Suprapubic skin (tissue), 4 donors: Measurements from ENCODE around the gene NR1D2. TPM values are rescaled to one million over a fixed set of nuclear protein-coding genes. Genes with fewer than 3 reads are reported as not detected.

ENCODE experiments used
- DNase-seq, 2 donors: peaks; one replicate each; pipeline ENCODE4 v3.0.0-alpha.2; 2019; ENCODE audit warnings: low spot score in 2 of 2
- H3K27ac ChIP-seq: fragments of 200-600 bp; sonication (generic); one replicate; pipeline ENCODE4 v1.5.1; 2019
- H3K27me3 ChIP-seq: fragments of 200-600 bp; sonication (generic); one replicate; pipeline ENCODE4 v1.5.1; 2019
- H3K36me3 ChIP-seq: fragments of 200-600 bp; sonication (generic); one replicate; pipeline ENCODE4 v1.5.1; 2019
- H3K4me1 ChIP-seq: fragments of 200-600 bp; sonication (generic); one replicate; pipeline ENCODE4 v1.5.1; 2019
- H3K4me3 ChIP-seq: fragments of 200-600 bp; sonication (generic); one replicate; pipeline ENCODE4 v1.5.1; 2019; ENCODE audit warnings: mild to moderate bottlenecking
- H3K9me3 ChIP-seq: fragments of 200-600 bp; sonication (generic); one replicate; pipeline ENCODE4 v1.5.1; 2019
- EP300 ChIP-seq: sonication (generic); formaldehyde crosslinking; IDR thresholded peaks from one replicate; pipeline ENCODE4 v1.6.1; 2017; ENCODE audit warnings: antibody characterized with exemption
- POLR2A ChIP-seq, 2 donors: fragments of 450-650 bp; IDR thresholded peaks; one replicate each; pipeline ENCODE4 v1.6.1; 2017; ENCODE audit warnings: antibody characterized with exemption in 2 of 2, mild to moderate bottlenecking in 2 of 2, moderate library complexity in 2 of 2
- POLR2AphosphoS5 ChIP-seq, 3 donors: sonication (generic); formaldehyde crosslinking; IDR thresholded peaks; one replicate each; pipeline ENCODE4 v1.6.1; 2017; ENCODE audit warnings: antibody characterized with exemption in 3 of 3
- WGBS: methylation state at CpG from one replicate; pipeline ENCODE4 v1.1.5; 2018; 5-methylcytosine and 5-hydroxymethylcytosine counted together
- total RNA-seq, 4 donors: library from RNA; depleted of rRNA; stranded (reverse); fragments of >200 nt; gene quantifications; one replicate each; pipeline ENCODE4 v1.1.0, GENCODE V29; 2016
- TF ChIP-seq, protein P1 (sequence below), 2 donors: fragments of 200-600 bp in 1 of 2; fragments of 450-650 bp in 1 of 2; sonication (generic) in 1 of 2; IDR thresholded peaks; one replicate each; pipeline ENCODE4 v1.5.1; 2016 to 2019; ENCODE audit warnings: antibody characterized with exemption in 2 of 2, mild to moderate bottlenecking in 1 of 2, moderate library complexity in 1 of 2

The NR1D2 gene
- total RNA-seq, 4 donors from 2014 or later, result 24.4 to 44.1 (median 39.1) TPM

DNA sequence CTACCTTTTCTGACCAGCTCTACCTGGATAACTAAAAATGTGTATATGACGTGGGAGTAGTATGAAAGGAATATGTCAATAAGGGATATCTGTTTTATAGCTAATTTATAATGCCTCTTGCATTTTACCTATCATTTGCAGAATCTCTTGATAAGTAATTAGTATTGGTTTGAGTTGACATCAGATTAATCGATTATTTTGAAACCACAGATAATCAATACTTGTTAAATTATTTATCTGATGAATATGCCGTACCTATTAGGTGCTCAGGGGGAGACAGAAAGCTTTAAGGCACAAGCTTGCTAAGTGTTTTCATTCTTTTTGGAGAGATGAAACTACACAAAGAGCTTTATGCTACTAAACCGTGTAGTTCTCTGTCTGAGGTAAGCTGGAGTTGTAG is 24.3 kb downstream of the NR1D2 start:
- 91% methylated on average over 4 of the region's 4 CpGs for WGBS
- H3K4me3 ChIP-seq, result no peak overlapping the region
- TF ChIP-seq POLR2A (IDR thresholded peaks at IDR 0.05), result no peak
- no peaks in the 10 kb centered on the region for H3K9me3 ChIP-seq
- H3K4me1 ChIP-seq, result peaks cover 17% of the 10 kb centered on the region
- peaks cover 74% of the 10 kb centered on the region for H3K36me3 ChIP-seq
- H3K27me3 ChIP-seq, result no peaks in the 10 kb centered on the region
- no peak overlapping the region for H3K27ac ChIP-seq
- no peak for DNase-seq

DNA sequence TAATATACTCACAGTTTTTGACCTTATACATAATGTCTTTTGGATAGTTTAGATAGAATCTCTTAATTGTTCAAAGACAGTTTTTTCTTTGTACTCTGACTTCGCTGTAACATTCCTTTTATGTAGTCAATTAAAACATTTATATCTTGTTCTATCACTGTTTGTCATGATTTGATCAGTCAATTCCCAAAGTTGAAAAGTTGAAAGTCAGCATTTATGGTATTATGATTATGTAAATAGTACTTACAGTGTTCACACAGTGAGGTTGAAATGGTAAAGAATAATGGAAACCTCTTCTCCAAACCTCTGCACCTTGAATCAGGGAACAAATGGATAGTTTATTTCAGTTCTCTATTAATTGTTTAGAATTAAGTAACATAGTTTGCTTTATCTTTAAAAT is 26.6 kb downstream of the NR1D2 start:
- H3K4me1 ChIP-seq, result peaks cover 7% of the 10 kb centered on the region
- H3K27me3 ChIP-seq, result no peaks in the 10 kb centered on the region
- TF ChIP-seq, protein P1, sequence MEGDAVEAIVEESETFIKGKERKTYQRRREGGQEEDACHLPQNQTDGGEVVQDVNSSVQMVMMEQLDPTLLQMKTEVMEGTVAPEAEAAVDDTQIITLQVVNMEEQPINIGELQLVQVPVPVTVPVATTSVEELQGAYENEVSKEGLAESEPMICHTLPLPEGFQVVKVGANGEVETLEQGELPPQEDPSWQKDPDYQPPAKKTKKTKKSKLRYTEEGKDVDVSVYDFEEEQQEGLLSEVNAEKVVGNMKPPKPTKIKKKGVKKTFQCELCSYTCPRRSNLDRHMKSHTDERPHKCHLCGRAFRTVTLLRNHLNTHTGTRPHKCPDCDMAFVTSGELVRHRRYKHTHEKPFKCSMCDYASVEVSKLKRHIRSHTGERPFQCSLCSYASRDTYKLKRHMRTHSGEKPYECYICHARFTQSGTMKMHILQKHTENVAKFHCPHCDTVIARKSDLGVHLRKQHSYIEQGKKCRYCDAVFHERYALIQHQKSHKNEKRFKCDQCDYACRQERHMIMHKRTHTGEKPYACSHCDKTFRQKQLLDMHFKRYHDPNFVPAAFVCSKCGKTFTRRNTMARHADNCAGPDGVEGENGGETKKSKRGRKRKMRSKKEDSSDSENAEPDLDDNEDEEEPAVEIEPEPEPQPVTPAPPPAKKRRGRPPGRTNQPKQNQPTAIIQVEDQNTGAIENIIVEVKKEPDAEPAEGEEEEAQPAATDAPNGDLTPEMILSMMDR (IDR thresholded peaks at IDR 0.05), result no peak
- no peak for TF ChIP-seq POLR2AphosphoS5 (IDR thresholded peaks at IDR 0.05)
- no peak for TF ChIP-seq POLR2A (IDR thresholded peaks at IDR 0.05)
- no peak for TF ChIP-seq EP300
- no peaks in the 10 kb centered on the region for H3K9me3 ChIP-seq
- H3K27ac ChIP-seq, result no peak overlapping the region
- peaks cover 73% of the 10 kb centered on the region for H3K36me3 ChIP-seq
- DNase-seq, result no peak
- H3K4me3 ChIP-seq, result no peak overlapping the region
- 100% methylated on average over 1 of the region's 1 CpG for WGBS

DNA sequence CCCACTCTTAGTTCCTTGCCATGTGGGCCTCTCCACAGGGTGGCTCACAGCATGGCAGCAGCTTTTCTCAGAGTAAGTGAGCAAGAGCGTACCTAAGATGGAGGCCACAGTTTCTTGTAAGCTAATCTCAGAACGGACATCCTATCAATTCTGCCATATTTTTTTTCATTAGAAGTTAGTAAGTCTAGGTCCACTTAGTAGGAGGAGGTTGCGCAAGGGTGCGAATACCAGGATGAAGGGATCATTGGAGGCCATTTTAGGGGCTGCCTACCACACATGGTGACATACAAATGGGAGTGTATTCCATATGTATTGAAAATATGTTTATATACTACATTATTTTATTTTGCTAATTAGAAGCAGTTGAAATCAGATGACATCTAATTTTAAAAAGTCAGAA is 31.5 kb downstream of the NR1D2 start:
- Histone ChIP-seq H3K4me3 (no peak overlapping the region), H3K4me1 (no peaks in the 10 kb centered on the region), H3K36me3 (peaks cover 55% of the 10 kb centered on the region), H3K9me3 (no peaks in the 10 kb centered on the region), H3K27me3 (no peaks in the 10 kb centered on the region), H3K27ac (no peak overlapping the region)
- WGBS, result 98% methylated on average over 4 of the region's 4 CpGs
- TF ChIP-seq, protein P1 (IDR thresholded peaks at IDR 0.05), result no peak
- TF ChIP-seq POLR2A (IDR thresholded peaks at IDR 0.05) (no peak), POLR2AphosphoS5 (IDR thresholded peaks at IDR 0.05) (no peak), EP300 (no peak)
- no peak for DNase-seq

DNA sequence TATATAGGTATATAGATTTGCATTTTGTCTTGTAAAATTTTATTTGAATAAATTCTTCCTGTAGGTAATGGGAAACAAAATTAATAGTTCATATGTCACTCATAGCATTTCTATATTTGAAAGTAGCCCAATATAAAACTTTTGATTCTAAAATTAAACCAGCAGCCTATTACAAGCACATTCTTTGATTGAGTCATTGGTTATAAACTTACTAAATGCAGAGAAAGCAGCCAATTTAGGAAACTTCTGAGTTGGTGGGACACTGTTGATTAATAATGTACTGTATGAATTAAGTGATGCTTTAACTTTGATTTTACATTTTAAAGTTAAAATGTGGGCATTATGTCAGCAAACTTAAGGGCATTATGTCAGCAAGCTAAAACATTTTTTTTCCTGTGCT is 34.5 kb downstream of the NR1D2 start:
- no peaks in the 10 kb centered on the region for H3K9me3 ChIP-seq
- no peak for DNase-seq
- TF ChIP-seq EP300 (no peak), POLR2AphosphoS5 (IDR thresholded peaks at IDR 0.05) (no peak), POLR2A (IDR thresholded peaks at IDR 0.05) (no peak)
- TF ChIP-seq, protein P1 (IDR thresholded peaks at IDR 0.05), result no peak
- no peak overlapping the region for H3K4me3 ChIP-seq
- H3K36me3 ChIP-seq, result peaks cover 32% of the 10 kb centered on the region
- no peaks in the 10 kb centered on the region for H3K4me1 ChIP-seq
- no peaks in the 10 kb centered on the region for H3K27me3 ChIP-seq
- no peak overlapping the region for H3K27ac ChIP-seq

DNA sequence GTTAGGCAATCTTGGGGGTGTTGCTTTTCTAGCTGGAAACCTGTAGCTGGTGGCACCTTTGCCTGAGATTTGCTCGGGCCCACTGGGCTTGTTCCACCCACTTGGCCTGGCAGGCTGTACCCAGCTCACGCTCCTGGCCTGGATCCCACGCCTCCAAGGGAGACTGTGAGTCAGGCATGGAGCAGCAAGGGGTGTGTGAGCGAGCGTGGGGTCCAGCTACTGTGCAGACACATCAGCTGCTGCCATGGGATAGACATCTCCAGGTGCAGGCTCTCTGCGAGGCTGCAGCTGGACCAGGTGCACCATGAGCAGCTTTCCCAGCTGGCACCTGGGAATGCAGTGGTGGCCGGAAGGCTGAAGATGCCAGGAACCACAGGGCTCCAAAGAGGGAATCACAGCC is 36.0 kb downstream of the NR1D2 start:
- DNase-seq, result no peak
- WGBS, result 51% methylated on average over 4 of the region's 7 CpGs
- Histone ChIP-seq H3K4me3 (no peak overlapping the region), H3K36me3 (peaks cover 21% of the 10 kb centered on the region), H3K27me3 (no peaks in the 10 kb centered on the region), H3K4me1 (no peaks in the 10 kb centered on the region), H3K9me3 (no peaks in the 10 kb centered on the region), H3K27ac (no peak overlapping the region)
- TF ChIP-seq POLR2AphosphoS5 (IDR thresholded peaks at IDR 0.05) (no peak), EP300 (no peak), POLR2A (IDR thresholded peaks at IDR 0.05) (no peak)
- TF ChIP-seq, protein P1 (IDR thresholded peaks at IDR 0.05), result no peak

DNA sequence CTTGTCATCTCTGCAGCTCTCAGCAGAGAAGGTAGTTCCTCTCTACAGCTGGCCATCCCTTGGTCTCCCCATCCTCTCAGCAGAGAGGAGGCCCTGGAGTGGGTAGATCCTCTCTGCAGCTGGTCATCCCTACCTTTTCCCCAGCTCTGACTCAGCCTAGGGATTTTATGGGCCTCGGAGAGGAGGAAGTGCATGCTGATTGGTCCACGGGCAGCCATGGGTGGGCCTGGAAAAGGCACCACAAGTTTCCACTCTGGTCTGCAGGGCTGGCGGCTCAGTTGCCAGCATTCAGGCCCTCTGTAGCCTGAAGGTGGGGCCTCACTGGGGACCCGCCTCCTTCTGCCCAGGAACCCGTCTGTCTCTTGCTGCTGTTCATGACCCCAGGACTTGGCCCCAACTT is 36.9 kb downstream of the NR1D2 start:
- Histone ChIP-seq H3K27ac (no peak overlapping the region), H3K4me1 (no peaks in the 10 kb centered on the region), H3K4me3 (no peak overlapping the region), H3K27me3 (no peaks in the 10 kb centered on the region), H3K9me3 (no peaks in the 10 kb centered on the region), H3K36me3 (peaks cover 13% of the 10 kb centered on the region)
- TF ChIP-seq EP300 (no peak), POLR2AphosphoS5 (IDR thresholded peaks at IDR 0.05) (no peak), POLR2A (IDR thresholded peaks at IDR 0.05) (no peak)
- TF ChIP-seq, protein P1 (IDR thresholded peaks at IDR 0.05), result no peak
- no peak for DNase-seq
- 95% methylated on average over 4 of the region's 5 CpGs for WGBS
